GM12864 (cell line): ENCODE data around the gene CDH4.

Experiments
- DNase-seq: peaks from one replicate; pipeline ENCODE4 v3.0.0-alpha.2; 2011; ENCODE audit warnings: low read depth
- H3K4me3 ChIP-seq: 2 replicates; pipeline ENCODE4 v1.5.1; 2011; ENCODE audit warnings: mild to moderate bottlenecking, low read depth, low read length, control low read depth
- TF ChIP-seq, protein P1 (sequence below): IDR thresholded peaks from 2 replicates; pipeline ENCODE4 v1.5.1; 2011; ENCODE audit warnings: low read depth, mild to moderate bottlenecking, moderate library complexity, low read length, control low read depth, inconsistent platforms; ENCODE audit errors: missing control alignments

The CDH4 gene

GRCh38 chr20:61965606-61966491, 713.8 kb downstream of the CDH4 start:
- H3K4me3 ChIP-seq, result no peak overlapping the region
- DNase-seq, result no peak
- TF ChIP-seq, protein P1, sequence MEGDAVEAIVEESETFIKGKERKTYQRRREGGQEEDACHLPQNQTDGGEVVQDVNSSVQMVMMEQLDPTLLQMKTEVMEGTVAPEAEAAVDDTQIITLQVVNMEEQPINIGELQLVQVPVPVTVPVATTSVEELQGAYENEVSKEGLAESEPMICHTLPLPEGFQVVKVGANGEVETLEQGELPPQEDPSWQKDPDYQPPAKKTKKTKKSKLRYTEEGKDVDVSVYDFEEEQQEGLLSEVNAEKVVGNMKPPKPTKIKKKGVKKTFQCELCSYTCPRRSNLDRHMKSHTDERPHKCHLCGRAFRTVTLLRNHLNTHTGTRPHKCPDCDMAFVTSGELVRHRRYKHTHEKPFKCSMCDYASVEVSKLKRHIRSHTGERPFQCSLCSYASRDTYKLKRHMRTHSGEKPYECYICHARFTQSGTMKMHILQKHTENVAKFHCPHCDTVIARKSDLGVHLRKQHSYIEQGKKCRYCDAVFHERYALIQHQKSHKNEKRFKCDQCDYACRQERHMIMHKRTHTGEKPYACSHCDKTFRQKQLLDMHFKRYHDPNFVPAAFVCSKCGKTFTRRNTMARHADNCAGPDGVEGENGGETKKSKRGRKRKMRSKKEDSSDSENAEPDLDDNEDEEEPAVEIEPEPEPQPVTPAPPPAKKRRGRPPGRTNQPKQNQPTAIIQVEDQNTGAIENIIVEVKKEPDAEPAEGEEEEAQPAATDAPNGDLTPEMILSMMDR, result no peak

DNA sequence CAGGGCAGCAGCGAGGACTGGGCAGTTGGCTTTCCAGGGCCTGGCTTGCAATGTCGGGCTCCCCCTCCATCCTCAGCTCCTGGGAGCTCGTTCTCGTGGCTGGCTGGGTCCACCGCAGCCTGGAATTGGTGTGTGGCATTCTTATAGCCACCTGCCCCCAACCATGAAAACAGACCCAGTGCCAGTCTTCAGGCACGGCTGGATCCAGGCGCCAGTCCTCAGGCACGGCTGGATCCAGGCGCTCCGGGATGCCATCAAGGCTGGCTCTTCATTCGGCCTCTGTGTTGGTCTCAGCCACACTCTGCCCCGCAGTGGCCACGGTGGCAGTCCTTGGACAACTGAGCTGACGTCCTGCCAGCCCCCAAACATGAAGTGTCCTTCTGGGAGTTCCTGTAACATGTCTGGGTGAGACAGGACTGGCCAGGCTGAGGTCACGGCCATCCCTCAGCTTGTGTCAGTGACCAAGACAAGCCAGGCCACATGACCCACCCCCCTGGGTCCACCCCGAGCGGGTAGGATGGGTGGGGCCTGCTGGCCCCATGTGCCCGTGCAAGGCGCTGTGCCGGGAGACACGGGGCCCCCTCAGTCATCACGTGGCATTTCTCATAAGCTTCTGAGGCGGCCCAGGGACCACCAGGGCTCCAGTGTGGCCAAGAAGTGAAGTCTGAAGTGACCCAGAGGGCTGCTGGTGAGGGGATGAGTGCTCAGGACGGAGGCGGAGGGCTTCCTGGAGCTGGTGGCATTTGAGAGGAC, 714.6 kb downstream of the CDH4 start:
- no peak for DNase-seq
- TF ChIP-seq, protein P1, result no peak
- H3K4me3 ChIP-seq, result no peak overlapping the region

GRCh38 chr20:61967300-61967699, 715.2 kb downstream of the CDH4 start:
- TF ChIP-seq, protein P1, result no peak
- no peak for DNase-seq
- H3K4me3 ChIP-seq, result no peak overlapping the region

DNA sequence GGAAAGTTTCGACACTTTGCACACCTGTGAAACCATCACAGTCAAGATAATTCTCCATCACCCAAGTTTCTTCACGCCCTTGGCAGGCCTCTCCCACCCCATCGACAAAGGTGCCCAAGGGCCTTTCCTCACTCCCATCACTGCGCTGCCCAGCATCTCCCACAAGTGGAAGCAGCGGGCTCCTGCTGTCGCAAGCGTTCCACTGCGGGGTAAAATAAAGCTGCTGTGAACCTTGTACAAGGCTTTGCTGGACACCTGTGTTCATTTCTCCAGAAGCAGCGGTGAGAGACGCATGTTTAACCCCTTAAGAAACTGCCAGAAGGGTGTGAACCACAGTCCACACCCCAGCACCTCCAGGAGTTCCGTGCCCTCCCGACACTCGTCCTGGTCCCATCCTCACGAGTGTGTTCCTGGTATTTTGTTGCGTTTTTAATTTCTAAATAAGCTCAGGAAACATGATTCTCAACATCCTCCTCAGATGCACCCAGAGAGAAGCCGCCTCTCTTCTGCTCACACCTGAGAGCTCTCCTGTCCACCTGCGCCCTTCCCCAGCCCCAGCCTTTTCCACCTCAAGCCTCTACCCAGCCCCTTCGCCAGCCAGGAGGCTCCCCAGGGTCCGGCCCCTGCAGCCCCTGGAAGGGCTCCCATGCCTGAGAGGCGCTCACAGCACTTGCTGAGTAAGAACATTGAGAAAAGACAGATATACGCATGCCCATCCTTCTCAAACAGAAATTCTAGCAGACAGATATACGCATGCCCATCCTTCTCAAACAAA, 716.2 kb downstream of the CDH4 start:
- TF ChIP-seq, protein P1, result no peak
- no peak overlapping the region for H3K4me3 ChIP-seq
- DNase-seq, result no peak

DNA sequence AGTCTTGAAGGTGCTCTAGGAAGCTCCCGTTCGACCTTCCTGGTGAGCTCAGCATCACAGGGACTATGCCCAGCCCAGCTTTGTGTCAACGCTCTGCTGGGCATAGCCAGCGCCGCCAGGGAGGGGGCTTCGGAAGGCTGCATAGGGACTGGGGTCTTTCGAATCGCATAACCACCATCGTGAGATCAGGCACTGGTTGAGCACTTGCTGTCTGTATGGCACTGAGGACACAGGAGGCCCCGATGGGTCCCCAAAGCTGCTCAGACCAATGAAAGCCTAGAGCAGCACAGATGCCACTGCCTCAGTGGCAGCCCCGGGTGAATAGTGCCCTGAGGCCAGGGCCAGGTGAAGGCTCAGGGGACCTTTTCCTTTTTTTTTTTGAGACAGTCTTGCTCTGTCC, 716.9 kb downstream of the CDH4 start:
- TF ChIP-seq, protein P1, result no peak
- H3K4me3 ChIP-seq, result no peak overlapping the region
- no peak for DNase-seq

- DNase-seq, result no peak
- no peak overlapping the region for H3K4me3 ChIP-seq
- TF ChIP-seq, protein P1, result no peak
Observed at GRCh38 chr20:61969806-61970205, 717.7 kb downstream of the CDH4 start.
